C4-2B (cell line): Measurements from ENCODE around the gene SPRR2F.

Experiments
- CTCF ChIP-seq: fragments of 450-650 bp; conservative IDR thresholded peaks from 2 replicates; pipeline ENCODE4 v1.5.1; 2017; ENCODE audit warnings: mild to moderate bottlenecking
- ZFX ChIP-seq: fragments of 450-650 bp; IDR thresholded peaks from 2 replicates; pipeline ENCODE4 v1.6.1; 2017

GRCh38 chr1:153070243-153070642 is 43.1 kb downstream of the SPRR2F start:
- TF ChIP-seq CTCF (no peak), ZFX (no peak)
